ENCODE data around the gene ERVV-1. TPM values are rescaled to one million over a fixed set of nuclear protein-coding genes. Genes with fewer than 3 reads are reported as not detected.

Gene ERVV-1
- total RNA-seq, 2 donors from 2014 or later: not detected

GRCh38 chr19:53004242-53004641 lies 9.5 kb upstream of the ERVV-1 start:
- Mint-ChIP-seq H3K36me3 (ENCODE audit: low read depth) (peaks cover 7% of the 10 kb centered on the region), H3K27ac (no peak overlapping the region), H3K27me3 (ENCODE audit: insufficient read depth) (peaks cover 23% of the 10 kb centered on the region), H3K9me3 (no peaks in the 10 kb centered on the region), H3K4me1 (peaks cover 20% of the 10 kb centered on the region), H3K4me3 (no peak overlapping the region)
- DNase-seq: no peak
- Histone ChIP-seq H3K4me3 (ENCODE audit: low read length) (no peak overlapping the region), H3K9me3 (ENCODE audit: control insufficient read depth, low read length) (peaks cover 10% of the 10 kb centered on the region), H3K4me1 (ENCODE audit: control insufficient read depth, insufficient read depth, low read length) (no peaks in the 10 kb centered on the region), H3K27ac (ENCODE audit: low read depth, low read length) (no peak overlapping the region), H3K36me3 (ENCODE audit: control insufficient read depth, insufficient read depth, low read length) (no peaks in the 10 kb centered on the region), H3K9ac (ENCODE audit: extremely low read depth, low read length, poor library complexity, severe bottlenecking) (no peak overlapping the region), H3K27me3 (ENCODE audit: control insufficient read depth, insufficient read depth, low read length, poor library complexity, severe bottlenecking) (no peaks in the 10 kb centered on the region)
- no peak for TF ChIP-seq CTCF (conservative IDR thresholded peaks at IDR 0.05)
- 97 to 100% methylated on average over 5 of the region's 5 CpGs for WGBS, 2 experiments (ENCODE audit: insufficient coverage in 1 of 2, insufficient read length in 1 of 2)

- 84 to 89% methylated on average over 6 to 7 of the region's 7 CpGs for WGBS, 2 experiments (ENCODE audit: insufficient coverage in 1 of 2, insufficient read length in 1 of 2)
- no peaks in the 10 kb centered on the region for H3K36me3 ChIP-seq (ENCODE audit: control insufficient read depth, insufficient read depth, low read length)
- no peaks in the 10 kb centered on the region for H3K4me1 ChIP-seq (ENCODE audit: control insufficient read depth, insufficient read depth, low read length)
- DNase-seq: no peak
- H3K27ac ChIP-seq (ENCODE audit: low read depth, low read length): no peak overlapping the region
- H3K4me3 ChIP-seq (ENCODE audit: low read length): no peak overlapping the region
- H3K9me3 Mint-ChIP-seq: no peaks in the 10 kb centered on the region
- H3K27ac Mint-ChIP-seq: no peak overlapping the region
- no peak for TF ChIP-seq CTCF (conservative IDR thresholded peaks at IDR 0.05)
- peaks cover 14% of the 10 kb centered on the region for H3K27me3 Mint-ChIP-seq (ENCODE audit: insufficient read depth)
- H3K9ac ChIP-seq (ENCODE audit: extremely low read depth, low read length, poor library complexity, severe bottlenecking): no peak overlapping the region
- H3K36me3 Mint-ChIP-seq (ENCODE audit: low read depth): peaks cover 7% of the 10 kb centered on the region
- H3K4me3 Mint-ChIP-seq: no peak overlapping the region
- no peaks in the 10 kb centered on the region for H3K27me3 ChIP-seq (ENCODE audit: control insufficient read depth, insufficient read depth, low read length, poor library complexity, severe bottlenecking)
- peaks cover 34% of the 10 kb centered on the region for H3K4me1 Mint-ChIP-seq
- H3K9me3 ChIP-seq (ENCODE audit: control insufficient read depth, low read length): peaks cover 10% of the 10 kb centered on the region
Measured at GRCh38 chr19:53007200-53007599, 6.5 kb upstream of the ERVV-1 start.

- Mint-ChIP-seq H3K36me3 (ENCODE audit: low read depth) (peaks cover 7% of the 10 kb centered on the region), H3K27ac (no peak overlapping the region), H3K9me3 (no peaks in the 10 kb centered on the region), H3K4me3 (no peak overlapping the region), H3K27me3 (ENCODE audit: insufficient read depth) (peaks cover 14% of the 10 kb centered on the region), H3K4me1 (peaks cover 32% of the 10 kb centered on the region)
- Histone ChIP-seq H3K27ac (ENCODE audit: low read depth, low read length) (no peak overlapping the region), H3K9ac (ENCODE audit: extremely low read depth, low read length, poor library complexity, severe bottlenecking) (no peak overlapping the region), H3K27me3 (ENCODE audit: control insufficient read depth, insufficient read depth, low read length, poor library complexity, severe bottlenecking) (no peaks in the 10 kb centered on the region), H3K36me3 (ENCODE audit: control insufficient read depth, insufficient read depth, low read length) (no peaks in the 10 kb centered on the region), H3K4me1 (ENCODE audit: control insufficient read depth, insufficient read depth, low read length) (no peaks in the 10 kb centered on the region), H3K9me3 (ENCODE audit: control insufficient read depth, low read length) (peaks cover 10% of the 10 kb centered on the region), H3K4me3 (ENCODE audit: low read length) (no peak overlapping the region)
- no peak for DNase-seq
- TF ChIP-seq CTCF (conservative IDR thresholded peaks at IDR 0.05): no peak
- whole genome bisulfite sequencing, 2 experiments (ENCODE audit: insufficient coverage in 1 of 2, insufficient read length in 1 of 2): 77 to 78% methylated on average over 5 of the region's 5 CpGs
Measured at GRCh38 chr19:53007606-53008005, 6.1 kb upstream of the ERVV-1 start.

Measured in endodermal cell (in vitro differentiated cells).